OCI-LY1 (cell line): Measurements from ENCODE around the gene TYW1.
"Not testable (repeated sequence)": the region's sequence is repeated elsewhere in the genome, so short reads cannot be mapped to it uniquely, and the experiment has no call there.

Experiments
- CTCF ChIP-seq: fragments of 200-600 bp; sonication (generic), shearing (Covaris generic); IDR thresholded peaks from 2 replicates; pipeline ENCODE4 v1.5.1; 2017; ENCODE audit warnings: mild to moderate bottlenecking, antibody characterized with exemption, low read length, moderate library complexity, mixed read lengths
- EZH2 ChIP-seq: fragments of 200-600 bp; sonication (generic), shearing (Covaris generic); IDR thresholded peaks from 2 replicates; pipeline ENCODE4 v1.8.0; 2017; ENCODE audit warnings: borderline replicate concordance, mixed run types, mild to moderate bottlenecking, antibody characterized with exemption, low read length, moderate library complexity, mixed read lengths

GRCh38 chr7:67226967-67227366 lies 230.3 kb downstream of the TYW1 start:
- TF ChIP-seq EZH2, CTCF: not testable (repeated sequence)
